HEK293 (cell line): ENCODE results near the gene MED16.

Experiments
- SP3 ChIP-seq: fragments of 450-650 bp; formaldehyde crosslinking; IDR thresholded peaks from 2 replicates; pipeline ENCODE4 v1.5.1; 2016; ENCODE audit warnings: missing biosample characterization, missing genetic modification characterization
- ZSCAN30 ChIP-seq: fragments of 450-650 bp; IDR thresholded peaks from 2 replicates; pipeline ENCODE4 v1.5.1; 2018; ENCODE audit warnings: missing biosample characterization, mild to moderate bottlenecking, missing genetic modification characterization, moderate library complexity

DNA sequence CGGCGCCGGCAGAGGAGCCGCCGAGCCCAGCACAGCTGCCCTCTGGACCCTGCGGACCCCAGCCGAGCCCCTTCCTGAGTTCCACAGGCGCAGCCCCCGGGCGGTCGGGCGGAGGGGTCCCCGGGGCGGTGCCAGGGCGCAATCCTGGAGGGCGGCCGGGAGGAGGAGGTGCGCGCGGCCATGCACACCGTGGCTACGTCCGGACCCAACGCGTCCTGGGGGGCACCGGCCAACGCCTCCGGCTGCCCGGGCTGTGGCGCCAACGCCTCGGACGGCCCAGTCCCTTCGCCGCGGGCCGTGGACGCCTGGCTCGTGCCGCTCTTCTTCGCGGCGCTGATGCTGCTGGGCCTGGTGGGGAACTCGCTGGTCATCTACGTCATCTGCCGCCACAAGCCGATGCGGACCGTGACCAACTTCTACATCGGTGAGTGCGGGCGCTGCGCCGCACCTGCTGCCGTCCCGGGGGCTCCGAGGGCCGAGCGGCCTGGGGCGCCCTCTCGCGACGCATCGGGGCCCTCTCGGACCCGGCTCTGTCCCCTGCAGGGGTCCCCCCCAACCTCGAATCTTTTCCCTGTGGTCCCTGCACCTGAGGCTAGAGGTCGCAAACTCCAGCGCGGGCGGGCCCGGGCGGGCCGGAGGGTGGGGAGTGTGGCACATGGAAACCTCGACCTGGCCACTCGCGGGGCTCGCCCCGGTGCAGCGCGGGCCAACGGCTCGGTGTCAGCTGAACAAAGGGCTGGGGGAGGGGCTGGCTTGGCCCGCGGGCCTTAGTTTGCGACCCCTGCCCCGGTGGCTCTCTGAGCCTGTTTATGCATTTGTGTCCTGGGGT lies 24.6 kb upstream of the MED16 start, which contains the start of gene KISS1R:
- TF ChIP-seq SP3 (tag by site-specific recombination) (peak; percentile 6; the same call in 1 of the 2 replicates), ZSCAN30 (tag by site-specific recombination) (no peak)
